ENCODE measurements around the gene MMP3. TPM values are rescaled to one million over a fixed set of nuclear protein-coding genes. Genes with fewer than 3 reads are reported as not detected.

The MMP3 gene
- total RNA-seq, 2 donors from 2014 or later: not detected

GRCh38 chr11:102831489-102832440, 11.6 kb downstream of the MMP3 start:
- Histone ChIP-seq H3K4me1 (no peaks in the 10 kb centered on the region), H3K27me3 (no peaks in the 10 kb centered on the region), H3K4me3 (no peak overlapping the region), H3K36me3 (no peaks in the 10 kb centered on the region), H3K27ac (no peak overlapping the region), H3K9me3 (no peaks in the 10 kb centered on the region)
- DNase-seq (ENCODE audit: low spot score): no peak
- no peak for TF ChIP-seq CTCF (IDR thresholded peaks at IDR 0.05)

GRCh38 chr11:102831128-102831488, 12.3 kb downstream of the MMP3 start:
- no peak overlapping the region for H3K27ac ChIP-seq
- H3K4me3 ChIP-seq: no peak overlapping the region
- peak in 1 of 2 donors; percentile 15 for TF ChIP-seq CTCF (IDR thresholded peaks at IDR 0.05)
- no peaks in the 10 kb centered on the region for H3K9me3 ChIP-seq
- H3K4me1 ChIP-seq: no peaks in the 10 kb centered on the region
- no peaks in the 10 kb centered on the region for H3K27me3 ChIP-seq
- no peak for DNase-seq (ENCODE audit: low spot score)
- no peaks in the 10 kb centered on the region for H3K36me3 ChIP-seq

- Histone ChIP-seq H3K27ac (no peak overlapping the region), H3K4me1 (no peaks in the 10 kb centered on the region), H3K36me3 (no peaks in the 10 kb centered on the region), H3K4me3 (no peak overlapping the region), H3K27me3 (no peaks in the 10 kb centered on the region), H3K9me3 (no peaks in the 10 kb centered on the region)
- TF ChIP-seq CTCF (IDR thresholded peaks at IDR 0.05): no peak
- DNase-seq (ENCODE audit: low spot score): no peak
Observed at GRCh38 chr11:102830001-102830727, 13.2 kb downstream of the MMP3 start.

GRCh38 chr11:102829316-102830000, 14.0 kb downstream of the MMP3 start:
- no peak overlapping the region for H3K4me3 ChIP-seq
- no peak for DNase-seq (ENCODE audit: low spot score)
- no peak for TF ChIP-seq CTCF (IDR thresholded peaks at IDR 0.05)
- H3K36me3 ChIP-seq: no peaks in the 10 kb centered on the region
- H3K27ac ChIP-seq: no peak overlapping the region
- no peaks in the 10 kb centered on the region for H3K4me1 ChIP-seq
- no peaks in the 10 kb centered on the region for H3K27me3 ChIP-seq
- H3K9me3 ChIP-seq: no peaks in the 10 kb centered on the region

GRCh38 chr11:102824556-102824955, 18.9 kb downstream of the MMP3 start:
- no peak for DNase-seq (ENCODE audit: low spot score)
- H3K27ac ChIP-seq: no peak overlapping the region
- no peaks in the 10 kb centered on the region for H3K36me3 ChIP-seq
- H3K4me1 ChIP-seq: no peaks in the 10 kb centered on the region
- no peaks in the 10 kb centered on the region for H3K27me3 ChIP-seq
- no peak overlapping the region for H3K4me3 ChIP-seq
- TF ChIP-seq CTCF (IDR thresholded peaks at IDR 0.05): no peak
- no peaks in the 10 kb centered on the region for H3K9me3 ChIP-seq

All from right atrium auricular region (tissue), 2 donors.